ENCODE data around the gene DIS3L2.

Gene DIS3L2

DNA sequence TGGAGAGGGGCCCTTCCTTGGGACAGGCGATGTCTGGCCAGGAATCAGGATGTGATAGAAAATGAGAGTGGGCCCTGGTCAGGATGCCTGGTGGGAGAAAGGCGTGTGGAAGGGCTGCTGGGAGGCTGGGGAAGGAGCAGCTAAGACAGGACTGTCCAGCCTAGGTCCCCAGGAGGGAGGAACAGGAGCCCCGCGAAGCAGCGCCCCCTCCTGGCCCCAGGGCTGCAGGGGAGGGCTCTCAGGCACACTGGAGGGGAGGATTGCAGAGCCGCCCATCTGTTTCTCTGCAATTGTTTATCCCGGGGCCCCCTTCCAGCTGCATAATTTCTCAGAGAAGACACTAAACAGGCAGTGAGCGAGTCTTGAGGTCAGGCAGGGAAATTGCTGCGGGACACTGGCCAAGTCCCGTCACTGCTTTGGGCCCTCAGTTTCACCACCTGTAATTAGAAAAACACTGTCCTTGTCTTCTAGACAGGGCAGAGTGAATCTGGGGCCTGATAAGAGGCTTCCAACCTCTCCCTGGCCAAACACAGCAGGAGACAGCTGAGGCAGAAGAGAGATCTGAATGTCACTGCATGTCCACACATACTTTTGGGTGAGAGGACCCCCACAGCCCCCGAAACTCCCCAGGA, 31.4 kb upstream of the DIS3L2 start:
- DNase-seq (ENCODE audit: insufficient read length) (peak; percentile 63), FAIRE-seq (no peak)
- TF ChIP-seq TAF1 (IDR thresholded peaks at IDR 0.05; ENCODE audit: borderline replicate concordance, low read depth, low read length) (no peak), POLR2A (IDR thresholded peaks at IDR 0.05; ENCODE audit: low read depth, low read length) (no peak), POLR2AphosphoS5 (IDR thresholded peaks at IDR 0.05; ENCODE audit: low read depth, low read length) (no peak)

DNA sequence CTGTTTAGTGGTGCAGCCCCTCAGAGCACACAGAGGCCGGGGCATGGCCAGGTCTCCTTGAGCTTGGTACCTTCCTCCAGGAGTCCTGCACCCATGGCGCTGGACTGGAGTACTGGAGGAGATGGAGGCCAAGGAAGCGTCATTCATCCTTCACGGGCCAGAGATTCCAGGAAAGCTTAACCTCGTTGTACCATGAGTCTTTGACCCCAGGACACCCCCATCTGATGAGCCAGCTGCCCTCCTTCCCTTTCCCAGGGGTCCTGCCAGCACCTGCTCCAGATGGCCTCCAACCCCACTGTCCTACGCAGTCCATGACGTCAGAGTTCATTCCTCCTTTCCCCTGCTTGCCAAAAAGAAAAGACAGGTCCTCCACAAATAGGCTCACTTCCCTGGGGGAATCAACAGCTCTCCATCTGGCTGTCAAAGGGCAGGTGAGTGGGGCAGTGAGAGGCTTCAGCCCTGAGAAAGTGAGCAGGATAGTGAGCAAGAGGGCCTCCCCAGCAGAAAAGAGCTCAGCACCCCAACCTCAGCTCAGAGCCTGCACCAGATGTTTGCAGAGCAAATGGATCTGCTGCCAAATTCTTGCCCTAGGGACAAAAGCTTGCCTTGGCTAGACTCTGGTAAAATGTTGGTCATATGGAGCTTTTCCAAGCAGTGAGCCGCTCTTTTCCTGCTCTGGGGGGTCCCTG, 30.8 kb upstream of the DIS3L2 start:
- TF ChIP-seq POLR2A (IDR thresholded peaks at IDR 0.05; ENCODE audit: low read depth, low read length) (no peak), POLR2AphosphoS5 (IDR thresholded peaks at IDR 0.05; ENCODE audit: low read depth, low read length) (no peak), TAF1 (IDR thresholded peaks at IDR 0.05; ENCODE audit: borderline replicate concordance, low read depth, low read length) (no peak)
- no peak for DNase-seq (ENCODE audit: insufficient read length)
- no peak for FAIRE-seq

DNA sequence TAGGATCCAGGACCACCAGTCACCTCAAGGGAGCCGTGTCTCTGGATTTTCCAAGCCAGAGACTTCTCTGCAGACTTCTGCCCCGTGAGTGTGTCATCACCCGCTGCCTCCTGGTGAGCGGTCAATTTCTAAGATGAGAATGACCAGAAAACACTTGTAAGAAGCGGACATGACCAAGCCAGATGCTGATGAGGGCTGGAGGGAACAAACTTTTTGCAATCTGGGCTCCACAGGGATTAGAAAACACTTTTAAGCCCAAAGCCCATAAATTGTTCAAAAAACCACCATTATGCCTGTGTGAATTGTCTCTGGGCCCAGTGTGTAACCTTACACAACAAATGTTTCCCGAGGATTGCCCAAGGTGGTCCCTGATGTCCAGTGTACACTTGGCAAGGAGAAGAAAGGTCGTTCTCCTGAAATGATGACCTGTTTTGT, 30.0 kb upstream of the DIS3L2 start:
- DNase-seq (ENCODE audit: insufficient read length) (no peak), FAIRE-seq (no peak)
- TF ChIP-seq POLR2A (IDR thresholded peaks at IDR 0.05; ENCODE audit: low read depth, low read length) (no peak), POLR2AphosphoS5 (IDR thresholded peaks at IDR 0.05; ENCODE audit: low read depth, low read length) (no peak), TAF1 (IDR thresholded peaks at IDR 0.05; ENCODE audit: borderline replicate concordance, low read depth, low read length) (no peak)

DNA sequence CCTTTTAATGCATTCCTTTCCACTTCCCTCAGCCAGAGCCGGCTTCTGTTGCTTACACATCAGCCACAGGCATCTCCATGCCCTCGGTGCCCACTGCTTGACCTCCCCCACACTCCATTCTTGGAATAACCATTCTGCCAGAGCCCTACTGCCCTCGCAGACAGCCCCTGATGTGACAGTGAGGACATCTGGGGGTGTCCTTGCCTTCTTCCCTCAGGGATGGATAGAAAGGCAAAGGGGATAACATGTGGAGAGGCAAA, 28.9 kb upstream of the DIS3L2 start:
- TF ChIP-seq POLR2AphosphoS5 (IDR thresholded peaks at IDR 0.05; ENCODE audit: low read depth, low read length) (no peak), POLR2A (IDR thresholded peaks at IDR 0.05; ENCODE audit: low read depth, low read length) (no peak), TAF1 (IDR thresholded peaks at IDR 0.05; ENCODE audit: borderline replicate concordance, low read depth, low read length) (no peak)
- no peak for DNase-seq (ENCODE audit: insufficient read length)
- FAIRE-seq = no peak

DNA sequence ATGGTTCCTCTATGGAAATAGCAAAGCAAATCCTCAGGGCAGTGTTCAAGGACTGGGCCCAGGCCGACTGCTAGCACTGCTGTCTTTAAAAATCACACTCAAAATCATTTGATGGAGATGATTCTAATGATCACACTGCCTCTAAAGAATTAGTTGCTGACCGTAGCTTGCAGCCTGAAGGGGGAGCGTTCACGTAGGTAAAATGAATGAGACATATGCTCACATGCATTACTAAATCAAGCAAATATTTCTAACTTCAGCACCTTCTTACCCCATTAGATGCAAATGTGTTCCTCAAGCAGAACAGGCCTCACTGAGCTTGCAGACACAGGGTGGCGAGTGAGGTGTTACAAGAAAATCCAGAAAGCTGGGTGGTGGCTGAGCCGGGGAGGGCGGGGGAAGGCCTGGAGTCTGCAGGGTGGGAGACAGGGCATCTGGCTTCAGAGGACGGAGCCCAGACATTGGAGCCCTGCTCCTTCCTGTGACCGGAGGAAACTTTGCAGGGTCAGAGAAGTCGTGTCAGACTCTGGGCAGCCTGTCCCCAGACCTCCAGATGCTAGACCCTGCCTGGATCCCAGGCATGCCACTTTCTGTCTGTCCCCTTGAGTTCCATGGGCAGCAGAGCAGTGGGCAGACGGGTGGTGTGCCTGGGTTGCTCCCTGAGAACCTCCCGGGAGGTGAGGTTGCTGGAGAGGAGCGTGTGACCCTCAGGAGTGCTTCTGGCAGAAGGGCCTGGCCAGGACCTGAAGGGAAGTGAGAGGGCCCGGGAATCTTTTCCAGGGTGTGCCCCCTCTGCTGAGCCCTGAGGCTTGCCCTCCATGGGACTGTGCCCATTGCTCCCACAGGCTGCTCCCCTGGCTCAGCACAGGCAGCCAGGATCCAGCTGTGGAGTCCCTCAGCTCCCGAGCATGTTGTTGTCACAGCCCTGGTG, 28.3 kb upstream of the DIS3L2 start:
- DNase-seq (ENCODE audit: insufficient read length) (no peak), FAIRE-seq (no peak)
- TF ChIP-seq TAF1 (IDR thresholded peaks at IDR 0.05; ENCODE audit: borderline replicate concordance, low read depth, low read length) (no peak), POLR2AphosphoS5 (IDR thresholded peaks at IDR 0.05; ENCODE audit: low read depth, low read length) (no peak), POLR2A (IDR thresholded peaks at IDR 0.05; ENCODE audit: low read depth, low read length) (no peak)

DNA sequence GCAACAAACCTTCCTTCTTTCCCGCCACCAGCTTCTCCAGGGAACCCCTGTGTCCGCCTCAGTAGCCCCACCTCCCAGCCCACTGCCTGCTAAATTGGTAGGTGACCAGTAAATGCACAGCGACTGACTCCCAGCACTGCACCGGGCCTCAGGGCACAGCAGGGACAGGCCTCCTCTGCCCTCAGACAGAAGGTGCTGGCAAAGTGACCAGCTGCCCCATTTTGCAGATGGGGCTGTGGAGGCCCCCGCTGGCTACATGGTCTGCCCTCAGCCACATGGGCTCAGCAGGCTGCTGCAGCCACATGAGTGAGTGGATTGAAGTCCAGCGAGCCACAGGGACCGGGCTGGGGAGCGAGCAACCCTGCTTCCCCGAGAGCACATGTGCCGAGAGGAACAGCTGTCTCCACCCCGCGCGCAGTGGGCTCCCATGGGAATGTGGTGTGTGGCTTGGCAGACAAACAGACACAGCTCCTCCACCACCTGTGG, 27.6 kb upstream of the DIS3L2 start:
- DNase-seq (ENCODE audit: insufficient read length) = no peak
- no peak for TF ChIP-seq POLR2A (IDR thresholded peaks at IDR 0.05; ENCODE audit: low read depth, low read length)
- no peak for FAIRE-seq

DNA sequence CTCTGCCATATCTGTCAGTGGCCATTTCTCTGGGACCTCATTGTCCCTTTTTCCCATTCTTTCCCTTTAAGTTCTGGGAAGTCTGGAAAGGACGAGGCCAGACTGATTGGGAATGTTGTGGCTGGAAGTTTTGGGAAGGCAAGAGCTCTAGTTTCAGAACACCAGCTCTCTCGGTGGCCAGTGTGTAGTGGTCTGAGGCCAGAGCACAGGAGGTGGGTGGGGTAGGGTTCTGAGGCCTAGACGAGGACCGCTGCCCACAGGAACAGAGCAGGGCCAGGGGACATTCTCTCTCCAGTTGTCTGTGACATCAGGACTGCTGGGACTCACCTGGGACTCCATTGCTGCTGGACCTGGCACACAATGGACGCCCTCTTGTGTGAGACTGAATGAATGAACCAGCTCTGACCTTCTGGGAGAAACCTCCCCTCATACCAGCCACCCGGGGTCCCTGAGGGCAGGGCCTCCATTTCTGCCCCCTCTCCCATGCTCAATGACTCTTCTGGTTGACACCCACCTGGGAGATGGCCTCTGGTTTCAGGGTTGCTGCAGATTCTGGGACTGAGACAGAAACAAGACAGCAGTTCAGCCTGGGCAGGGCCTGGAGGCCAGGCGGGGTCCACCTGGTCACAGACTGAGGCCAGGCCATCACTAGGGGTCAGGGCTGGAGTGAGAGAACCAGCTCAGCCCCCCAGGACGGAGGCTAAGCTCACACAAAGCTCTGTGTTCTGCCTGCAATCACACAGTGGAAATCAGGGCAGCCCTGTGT, 26.9 kb upstream of the DIS3L2 start:
- TF ChIP-seq TAF1 (IDR thresholded peaks at IDR 0.05; ENCODE audit: borderline replicate concordance, low read depth, low read length) = no peak
- TF ChIP-seq POLR2AphosphoS5 (IDR thresholded peaks at IDR 0.05; ENCODE audit: low read depth, low read length) = no peak
- TF ChIP-seq POLR2A (IDR thresholded peaks at IDR 0.05; ENCODE audit: low read depth, low read length) = no peak
- FAIRE-seq (no peak), DNase-seq (ENCODE audit: insufficient read length) (no peak)

DNA sequence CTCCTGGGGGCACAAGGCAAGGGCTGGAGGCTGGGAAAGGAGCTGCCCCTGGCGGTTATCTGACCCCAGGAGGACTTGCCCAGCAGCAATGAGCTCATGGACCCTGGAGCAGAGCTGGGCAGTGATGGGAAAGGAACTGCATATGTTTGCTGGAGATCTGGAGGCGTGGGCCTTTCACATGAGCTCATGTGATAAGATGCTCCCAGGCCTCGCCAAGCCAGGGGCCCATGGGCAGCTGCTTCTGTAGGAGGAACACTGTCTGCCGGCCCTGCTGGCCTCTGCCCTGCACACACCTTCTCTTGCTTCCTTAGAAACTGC, 26.3 kb upstream of the DIS3L2 start:
- FAIRE-seq (no peak), DNase-seq (ENCODE audit: insufficient read length) (no peak)
- TF ChIP-seq POLR2A (IDR thresholded peaks at IDR 0.05; ENCODE audit: low read depth, low read length) (no peak), POLR2AphosphoS5 (IDR thresholded peaks at IDR 0.05; ENCODE audit: low read depth, low read length) (no peak)

DNA sequence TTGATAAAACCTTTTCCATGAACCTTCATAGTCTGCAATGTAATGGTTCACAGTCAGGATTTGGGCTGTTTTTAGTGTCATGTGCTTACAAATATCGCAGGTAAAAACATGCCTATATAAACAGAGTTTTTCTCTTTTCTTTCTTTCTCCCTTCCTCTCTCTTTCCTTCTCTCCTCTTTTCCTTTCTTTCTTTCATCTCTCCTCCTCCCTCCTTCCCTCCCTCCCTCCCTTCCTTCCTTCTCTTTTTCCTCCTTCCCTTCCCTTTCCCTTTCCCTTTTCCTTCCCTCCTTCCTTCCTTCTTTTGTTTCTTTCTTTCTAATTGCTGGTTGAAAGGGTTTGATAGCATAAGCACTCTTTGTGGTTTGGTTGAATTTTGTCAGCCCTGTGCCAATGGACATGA, 25.7 kb upstream of the DIS3L2 start:
- no peak for DNase-seq (ENCODE audit: insufficient read length)
- no peak for FAIRE-seq

DNA sequence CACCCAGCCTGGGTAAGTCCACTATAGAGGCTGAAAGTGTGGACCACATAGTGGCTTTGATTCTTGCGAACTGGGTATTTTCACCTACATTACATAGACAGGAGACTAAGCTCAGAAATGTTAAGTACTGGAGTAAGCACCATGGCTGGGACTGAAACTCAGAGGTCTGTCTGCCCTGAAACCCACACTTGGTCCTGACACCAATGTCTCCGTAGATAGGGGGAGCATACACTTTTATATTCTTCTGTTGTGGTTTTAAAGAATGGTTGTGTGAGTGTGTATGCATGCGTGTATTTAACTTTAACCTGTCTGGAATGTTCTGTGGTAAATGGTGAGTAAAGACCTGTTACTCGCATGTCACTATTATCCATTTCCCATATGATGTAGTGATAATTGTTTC, 25.0 kb upstream of the DIS3L2 start:
- FAIRE-seq = no peak
- DNase-seq (ENCODE audit: insufficient read length) = no peak
- TF ChIP-seq TAF1 (IDR thresholded peaks at IDR 0.05; ENCODE audit: borderline replicate concordance, low read depth, low read length) = no peak
- no peak for TF ChIP-seq POLR2AphosphoS5 (IDR thresholded peaks at IDR 0.05; ENCODE audit: low read depth, low read length)
- TF ChIP-seq POLR2A (IDR thresholded peaks at IDR 0.05; ENCODE audit: low read depth, low read length) = no peak

More for the DNA sequence above, 25.7 kb upstream of the DIS3L2 start:
- no peak for TF ChIP-seq POLR2A (IDR thresholded peaks at IDR 0.05; ENCODE audit: low read depth, low read length)
- TF ChIP-seq POLR2AphosphoS5 (IDR thresholded peaks at IDR 0.05; ENCODE audit: low read depth, low read length) = no peak
- no peak for TF ChIP-seq TAF1 (IDR thresholded peaks at IDR 0.05; ENCODE audit: borderline replicate concordance, low read depth, low read length)

DNA sequence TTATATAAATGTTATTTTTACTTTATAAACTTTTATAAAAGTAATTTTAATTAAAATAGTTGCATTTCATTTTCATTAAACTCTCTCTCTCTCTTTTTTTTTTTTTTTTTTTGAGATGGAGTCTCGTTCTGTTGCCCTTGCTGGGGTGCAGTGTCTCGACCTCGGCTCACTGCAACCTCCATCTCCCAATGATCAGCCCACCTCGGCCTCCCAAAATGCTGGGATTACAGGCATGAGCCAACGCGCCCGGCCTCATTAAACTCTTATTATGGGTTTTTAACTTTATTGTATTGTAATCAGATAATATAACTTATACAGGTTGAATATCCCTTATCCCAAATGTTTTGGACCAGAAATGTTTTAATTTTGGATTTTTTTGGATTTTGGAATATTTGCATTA, 24.5 kb upstream of the DIS3L2 start:
- DNase-seq (ENCODE audit: insufficient read length) (no peak), FAIRE-seq (no peak)
- no peak for TF ChIP-seq POLR2AphosphoS5 (IDR thresholded peaks at IDR 0.05; ENCODE audit: low read depth, low read length)
- TF ChIP-seq TAF1 (IDR thresholded peaks at IDR 0.05; ENCODE audit: borderline replicate concordance, low read depth, low read length) = no peak
- TF ChIP-seq POLR2A (IDR thresholded peaks at IDR 0.05; ENCODE audit: low read depth, low read length) = no peak

Measured in GM12892 (cell line).